Testis (tissue), 3 donors: ENCODE data around the gene TBC1D10A. TPM values are rescaled to one million over a fixed set of nuclear protein-coding genes. Genes with fewer than 3 reads are reported as not detected.

Experiments
- DNase-seq: peaks from one replicate; pipeline ENCODE4 v3.0.0-alpha.2; 2019
- H3K27ac ChIP-seq, 2 donors: fragments of 200-600 bp; sonication (generic); one replicate each; pipeline ENCODE4 v1.5.1; 2019
- H3K27me3 ChIP-seq: fragments of 200-600 bp; sonication (generic); one replicate; pipeline ENCODE4 v1.5.1; 2019
- H3K36me3 ChIP-seq: fragments of 200-600 bp; sonication (generic); one replicate; pipeline ENCODE4 v1.5.1; 2017; ENCODE audit warnings: low read depth; ENCODE audit errors: missing control alignments
- H3K4me1 ChIP-seq: fragments of 200-600 bp; sonication (generic); one replicate; pipeline ENCODE4 v1.5.1; 2019
- H3K4me3 ChIP-seq, 2 donors: fragments of 200-600 bp; sonication (generic); one replicate each; pipeline ENCODE4 v1.5.1; 2017 to 2019
- H3K9me3 ChIP-seq: fragments of 200-600 bp; sonication (generic); one replicate; pipeline ENCODE4 v1.5.1; 2017
- CTCF ChIP-seq, 3 experiments: fragments of 450-650 bp in 2 of 3; fragments of 200-600 bp in 1 of 3; sonication (generic) in 1 of 3; IDR thresholded peaks; one replicate each; pipeline ENCODE4 v1.5.1; 2016 to 2019; ENCODE audit warnings: antibody characterized with exemption in 3 of 3, mild to moderate bottlenecking in 2 of 3, moderate library complexity in 1 of 3
- POLR2A ChIP-seq: fragments of 450-650 bp; IDR thresholded peaks from one replicate; pipeline ENCODE4 v1.6.1; 2017; ENCODE audit warnings: antibody characterized with exemption, mild to moderate bottlenecking, moderate library complexity
- WGBS, 2 donors: methylation state at CpG; one replicate each; pipeline ENCODE4 v1.1.5; 2018; 5-methylcytosine and 5-hydroxymethylcytosine counted together
- intact Hi-C: fragments of 100-400 bp; cut with DNase I; formaldehyde crosslinking; loops from one replicate; pipeline ENCODE4 v1.15.1; 2023; ENCODE audit warnings: low total_unique reads
- polyA plus RNA-seq: library from polyadenylated mRNA; stranded (reverse); fragments of 350-450 nt; fragmentation: Illumina TruSeq; extraction: RNeasy Lipid Tissue Mini Kit (QIAGEN cat#74804); gene quantifications from one replicate; pipeline ENCODE4 v1.2.3, GENCODE V29; 2014; ENCODE audit warnings: low read depth, low replicate concordance; ENCODE audit not compliant: insufficient read depth
- total RNA-seq, 2 donors: library from RNA; depleted of rRNA; stranded (reverse); fragments of >200 nt; gene quantifications; one replicate each; pipeline ENCODE4 v1.2.3, GENCODE V29; 2016

Gene TBC1D10A
- total and polyA plus RNA-seq, 3 donors from 2014 or later: 48.4 to 79.1 (median 51.0) TPM

- no peaks in the 10 kb centered on the region for H3K27me3 ChIP-seq
- peak; percentile 49 for DNase-seq
- intact Hi-C loops: loop anchor here (10.0 kb wide), 1 partner anchor 562 kb away; no protein-coding TSS in a partner anchor
- TF ChIP-seq POLR2A: no peak
- TF ChIP-seq CTCF (IDR thresholded peaks at IDR 0.05): no peak
- no peaks in the 10 kb centered on the region for H3K36me3 ChIP-seq
- H3K27ac ChIP-seq: no peak within 1 kb of the TSS
- no peaks in the 10 kb centered on the region for H3K9me3 ChIP-seq
- H3K4me3 ChIP-seq: peak within 1 kb of the TSS in 1 of 2 donors; percentile 7
- peaks cover 4% of the 10 kb centered on the region for H3K4me1 ChIP-seq
- 88 to 91% methylated on average over 22 to 35 of the region's 35 CpGs for WGBS, 2 donors
Observed at GRCh38 chr22:30266445-30267381, 60.0 kb downstream of the TBC1D10A start, which contains the start of gene OSM. TSS of gene OSM (minus strand) at chr22:30266851. CDS start at chr22:30266799, 52 bp downstream.

- intact Hi-C loops: loop anchor here (10.0 kb wide), 1 partner anchor 561 kb away; no protein-coding TSS in a partner anchor
- 67 to 82% methylated on average over 10 to 24 of the region's 24 CpGs for WGBS, 2 donors
- H3K9me3 ChIP-seq: no peaks in the 10 kb centered on the region
- no peak overlapping the region for H3K27ac ChIP-seq
- peaks cover 4% of the 10 kb centered on the region for H3K4me1 ChIP-seq
- TF ChIP-seq POLR2A (no peak), CTCF (IDR thresholded peaks at IDR 0.05) (no peak)
- peak overlapping the region in 1 of 2 donors; percentile 7 for H3K4me3 ChIP-seq
- no peaks in the 10 kb centered on the region for H3K36me3 ChIP-seq
- no peak for DNase-seq
- H3K27me3 ChIP-seq: no peaks in the 10 kb centered on the region
Observed at GRCh38 chr22:30265823-30266444, 60.8 kb downstream of the TBC1D10A start.

- H3K36me3 ChIP-seq: no peaks in the 10 kb centered on the region
- WGBS, 2 donors: 88 to 96% methylated on average over 3 to 9 of the region's 9 CpGs
- intact Hi-C loops: loop anchor here (10.0 kb wide), 1 partner anchor 560 kb away; no protein-coding TSS in a partner anchor
Observed at GRCh38 chr22:30265131-30265720, 61.5 kb downstream of the TBC1D10A start.

GRCh38 chr22:30263883-30264282 lies 62.9 kb downstream of the TBC1D10A start:
- no peaks in the 10 kb centered on the region for H3K27me3 ChIP-seq
- no peaks in the 10 kb centered on the region for H3K9me3 ChIP-seq
- H3K4me3 ChIP-seq: no peak overlapping the region
- no peaks in the 10 kb centered on the region for H3K36me3 ChIP-seq
- WGBS, 2 donors: 91 to 96% methylated on average over 8 to 17 of the region's 17 CpGs
- TF ChIP-seq CTCF (IDR thresholded peaks at IDR 0.05) (no peak), POLR2A (no peak)
- H3K27ac ChIP-seq: no peak overlapping the region
- intact Hi-C loops: loop anchor here (5.0 to 10.0 kb wide), 2 partner anchors 123 to 559 kb away; partner anchors contain the start of gene RNF215
- H3K4me1 ChIP-seq: peaks cover 4% of the 10 kb centered on the region
- no peak for DNase-seq

More at GRCh38 chr22:30265131-30265720, 61.5 kb downstream of the TBC1D10A start:
- Histone ChIP-seq H3K27me3 (no peaks in the 10 kb centered on the region), H3K4me3 (no peak overlapping the region), H3K9me3 (no peaks in the 10 kb centered on the region), H3K4me1 (peaks cover 4% of the 10 kb centered on the region), H3K27ac (no peak overlapping the region)
- DNase-seq: no peak
- TF ChIP-seq CTCF (IDR thresholded peaks at IDR 0.05): no peak
- TF ChIP-seq POLR2A: no peak
